Hindlimb muscle (tissue), 1 donor: ENCODE measurements around the gene FTH1. TPM values are rescaled to one million over a fixed set of nuclear protein-coding genes. Genes with fewer than 3 reads are reported as not detected.

Experiments
- DNase-seq: peaks from one replicate; pipeline ENCODE4 v3.0.0-alpha.2; 2013
- polyA plus RNA-seq: library from polyadenylated mRNA; unstranded; fragments of 120-200 nt; gene quantifications from one replicate; pipeline ENCODE4 v1.2.1, GENCODE V29; 2013; ENCODE audit not compliant: insufficient read length

Gene FTH1
- polyA plus RNA-seq, 1 donor: 1,681 TPM

DNA sequence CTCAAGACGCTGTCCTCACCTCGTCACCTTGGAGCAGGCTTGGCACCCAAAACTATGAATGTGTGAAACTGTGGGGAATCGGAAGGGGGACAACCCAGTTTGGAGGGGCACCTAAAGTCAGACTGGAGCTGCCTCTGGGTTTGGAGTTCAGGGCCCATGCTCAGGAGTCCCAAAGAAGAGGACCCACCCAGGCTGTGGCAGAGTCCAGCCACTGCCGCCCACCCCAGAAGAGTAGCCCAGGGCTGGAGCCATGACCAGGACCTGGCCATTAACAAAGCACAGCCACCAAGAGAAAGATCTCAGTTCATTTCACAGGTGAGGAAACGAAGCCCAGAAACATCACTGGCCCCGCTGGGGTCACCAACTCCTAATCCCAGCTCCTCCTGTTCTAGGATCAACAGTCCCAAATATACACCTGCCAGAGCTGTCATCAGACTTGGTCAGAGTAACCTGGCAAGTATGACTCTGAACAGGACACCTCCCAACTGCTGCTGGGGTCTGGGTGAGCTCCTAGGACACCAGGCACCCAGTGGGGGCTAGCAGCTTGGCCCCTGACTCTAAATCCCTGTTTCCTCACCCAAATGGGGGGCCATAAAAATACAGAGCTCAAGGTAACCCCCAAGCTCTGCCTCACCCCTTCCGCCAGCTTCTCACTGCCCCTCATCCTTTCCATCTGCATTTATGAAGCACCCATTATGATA lies 52.8 kb downstream of the FTH1 start:
- DNase-seq: no peak

Other genes with a start within 250 kb of the FTH1 start
- gene MYRF, start 215.0 kb downstream of the FTH1 start, polyA plus RNA-seq: 1.5 TPM
- gene TMEM258, start 175.0 kb downstream of the FTH1 start, polyA plus RNA-seq: 139 TPM
- gene FEN1, start 174.7 kb downstream of the FTH1 start, polyA plus RNA-seq: 14.3 TPM
- gene FADS1, start 150.6 kb downstream of the FTH1 start, polyA plus RNA-seq: 16.3 TPM
- gene FADS2, start 139.3 kb downstream of the FTH1 start, polyA plus RNA-seq: 77.5 TPM
- gene FADS3, start 76.1 kb downstream of the FTH1 start, polyA plus RNA-seq: 49.6 TPM
- 31.7 TPM for gene RAB3IL1, start 50.1 kb downstream of the FTH1 start, polyA plus RNA-seq
- 4.8 TPM for gene BEST1, start 17.3 kb downstream of the FTH1 start, polyA plus RNA-seq
- 18.2 TPM for gene INCENP, start 156.4 kb upstream of the FTH1 start, polyA plus RNA-seq
- gene SCGB1D1, start 222.6 kb upstream of the FTH1 start, polyA plus RNA-seq: not detected
- not detected for gene SCGB2A1, start 241.0 kb upstream of the FTH1 start, polyA plus RNA-seq